ENCODE measurements around the gene DDX17. TPM values are rescaled to one million over a fixed set of nuclear protein-coding genes. Genes with fewer than 3 reads are reported as not detected.

The DDX17 gene
- total RNA-seq, 1 donor from 2014 or later: 492 TPM

- H3K27ac Mint-ChIP-seq (ENCODE audit: unreplicated experiment): no peak overlapping the region
- H3K27me3 Mint-ChIP-seq (ENCODE audit: unreplicated experiment): peaks cover 17% of the 10 kb centered on the region
- H3K36me3 Mint-ChIP-seq (ENCODE audit: low read depth, unreplicated experiment): no peaks in the 10 kb centered on the region
- H3K4me3 Mint-ChIP-seq (ENCODE audit: unreplicated experiment): no peak overlapping the region
- no peaks in the 10 kb centered on the region for H3K9me3 Mint-ChIP-seq (ENCODE audit: unreplicated experiment)
- peaks cover 17% of the 10 kb centered on the region for H3K4me1 Mint-ChIP-seq (ENCODE audit: unreplicated experiment)
- DNase-seq (ENCODE audit: low spot score): no peak
- no peak for TF ChIP-seq CTCF (IDR thresholded peaks at IDR 0.05; ENCODE audit: unreplicated experiment)
Observed at GRCh38 chr22:38464992-38465672, 41.0 kb downstream of the DDX17 start.

- DNase-seq (ENCODE audit: low spot score): peak; percentile 69
- Mint-ChIP-seq H3K27me3 (ENCODE audit: unreplicated experiment) (peaks cover 21% of the 10 kb centered on the region), H3K27ac (ENCODE audit: unreplicated experiment) (peak overlapping the region; percentile 42), H3K4me3 (ENCODE audit: unreplicated experiment) (no peak overlapping the region), H3K36me3 (ENCODE audit: low read depth, unreplicated experiment) (no peaks in the 10 kb centered on the region), H3K4me1 (ENCODE audit: unreplicated experiment) (peaks cover 17% of the 10 kb centered on the region), H3K9me3 (ENCODE audit: unreplicated experiment) (no peaks in the 10 kb centered on the region)
- no peak for TF ChIP-seq CTCF (IDR thresholded peaks at IDR 0.05; ENCODE audit: unreplicated experiment)
Observed at GRCh38 chr22:38462960-38463784, 42.9 kb downstream of the DDX17 start.

DNA sequence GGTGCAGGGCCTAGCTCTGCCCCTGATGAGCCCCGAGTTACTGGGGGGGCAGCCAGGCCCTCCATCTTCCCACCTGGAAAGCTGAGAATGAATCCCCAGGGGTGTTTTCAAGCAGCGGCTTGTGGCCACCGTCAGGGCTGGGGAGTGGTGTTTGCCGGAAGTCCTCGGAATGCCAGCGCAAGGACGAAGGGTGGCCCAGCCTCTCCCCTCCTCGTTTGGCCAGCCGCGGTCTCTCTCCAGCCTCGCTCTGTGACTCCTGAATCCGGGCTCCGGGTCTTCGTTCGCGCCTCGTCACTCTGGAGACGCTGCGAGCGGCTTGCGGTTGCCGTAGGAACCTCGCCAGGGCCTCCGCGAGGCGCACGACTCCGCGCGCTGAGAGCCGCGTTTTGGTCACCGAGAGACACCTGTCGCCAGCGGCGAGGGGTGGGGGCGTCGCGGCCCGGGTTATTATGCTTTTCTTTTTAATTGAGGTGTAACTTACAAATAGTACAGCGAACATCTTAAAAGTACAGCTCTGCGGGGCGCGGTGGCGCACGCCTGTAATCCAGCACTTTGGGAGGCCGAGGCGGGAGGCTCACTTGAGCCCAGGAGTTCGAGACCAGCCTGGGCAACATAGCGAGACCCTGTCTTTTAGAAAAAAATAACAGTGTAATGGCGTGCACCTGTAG is 44.6 kb downstream of the DDX17 start:
- no peaks in the 10 kb centered on the region for H3K36me3 Mint-ChIP-seq (ENCODE audit: low read depth, unreplicated experiment)
- peak; percentile 85 for DNase-seq (ENCODE audit: low spot score)
- TF ChIP-seq CTCF (IDR thresholded peaks at IDR 0.05; ENCODE audit: unreplicated experiment): no peak
- H3K27ac Mint-ChIP-seq (ENCODE audit: unreplicated experiment): no peak overlapping the region
- H3K4me3 Mint-ChIP-seq (ENCODE audit: unreplicated experiment): no peak overlapping the region
- H3K27me3 Mint-ChIP-seq (ENCODE audit: unreplicated experiment): peaks cover 22% of the 10 kb centered on the region
- H3K9me3 Mint-ChIP-seq (ENCODE audit: unreplicated experiment): no peaks in the 10 kb centered on the region
- H3K4me1 Mint-ChIP-seq (ENCODE audit: unreplicated experiment): peaks cover 11% of the 10 kb centered on the region

DNA sequence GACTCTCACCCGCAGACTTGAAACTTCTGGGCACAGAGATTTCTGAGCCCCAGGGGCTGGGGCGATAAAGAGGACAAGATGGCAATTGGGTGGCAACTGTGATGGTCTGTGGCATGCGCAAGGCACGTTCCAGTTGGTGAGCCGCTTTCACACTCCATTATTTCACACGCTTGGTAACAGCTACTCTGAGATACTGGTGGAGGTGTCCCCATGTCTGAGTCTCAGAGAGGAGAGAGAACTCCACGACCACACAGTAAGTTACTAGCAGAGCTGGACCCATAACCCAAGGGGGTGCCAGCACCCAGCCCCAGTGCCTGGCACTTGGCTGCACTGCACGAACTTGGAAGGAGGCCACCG is 45.1 kb downstream of the DDX17 start:
- no peaks in the 10 kb centered on the region for H3K9me3 Mint-ChIP-seq (ENCODE audit: unreplicated experiment)
- no peak for DNase-seq (ENCODE audit: low spot score)
- no peak overlapping the region for H3K4me3 Mint-ChIP-seq (ENCODE audit: unreplicated experiment)
- H3K4me1 Mint-ChIP-seq (ENCODE audit: unreplicated experiment): peaks cover 11% of the 10 kb centered on the region
- no peak for TF ChIP-seq CTCF (IDR thresholded peaks at IDR 0.05; ENCODE audit: unreplicated experiment)
- H3K27me3 Mint-ChIP-seq (ENCODE audit: unreplicated experiment): peaks cover 22% of the 10 kb centered on the region
- no peaks in the 10 kb centered on the region for H3K36me3 Mint-ChIP-seq (ENCODE audit: low read depth, unreplicated experiment)
- no peak overlapping the region for H3K27ac Mint-ChIP-seq (ENCODE audit: unreplicated experiment)

All from endothelial cell (in vitro differentiated cells).